SU-DHL-6 (cell line): Measurements from ENCODE around the gene ZDHHC6.

ENCODE experiments used
- CTCF ChIP-seq: fragments of 200-600 bp; sonication (generic); IDR thresholded peaks from one replicate; pipeline ENCODE4 v1.5.1; 2017; ENCODE audit warnings: antibody characterized with exemption, mild to moderate bottlenecking, low read length, moderate library complexity; ENCODE audit not compliant: insufficient read depth, poor library complexity, severe bottlenecking
- EZH2phosphoT487 ChIP-seq: fragments of 200-600 bp; sonication (generic), shearing (Covaris generic); conservative IDR thresholded peaks from 2 replicates; pipeline ENCODE4 v1.6.1; 2018; ENCODE audit warnings: mild to moderate bottlenecking, antibody characterized with exemption, low read length, moderate library complexity, mixed read lengths

- TF ChIP-seq CTCF (peak; percentile 34), EZH2phosphoT487 (no peak)
Observed at GRCh38 chr10:112434988-112435619, 11.6 kb downstream of the ZDHHC6 start.
